Endothelial cell of umbilical vein (primary cell): ENCODE results near the gene SULT1A2. TPM values are rescaled to one million over a fixed set of nuclear protein-coding genes. Genes with fewer than 3 reads are reported as not detected.

Experiments
- BruUV-seq: library from RNA; stranded (reverse); fragments of 400-500 nt; replicated peaks from 2 replicates; lab custom pipeline; 2021; lab: Mats Ljungman, UMichigan
- CTCF ChIA-PET: fragments of 300-600, 350-600 bp; sonication (Branson Sonifier 250); formaldehyde crosslinking; loops from one replicate; lab custom pipeline; 2021; ENCODE audit warnings: antibody characterized with exemption, inconsistent platforms; lab: Charles Lee
- POLR2A ChIA-PET: fragments of 300-600, 350-600 bp; sonication (Branson Sonifier 250); formaldehyde crosslinking; loops from one replicate; lab custom pipeline; 2021; ENCODE audit warnings: antibody characterized with exemption, inconsistent platforms; lab: Charles Lee
- DNase-seq: peaks from one replicate; pipeline ENCODE4 v3.0.0-alpha.2; 2011; ENCODE audit warnings: low read depth, low spot score
- FAIRE-seq: peaks from 2 replicates; lab custom pipeline; 2011; peaks lifted over from hg19 to GRCh38; lab: Jason Lieb, UNC
- H2AFZ ChIP-seq: 2 replicates; pipeline ENCODE4 v1.6.0; 2012; ENCODE audit warnings: low read depth, low read length, control low read depth, inconsistent platforms
- H3K27ac ChIP-seq: 2 replicates; pipeline ENCODE4 v1.5.1; 2011; ENCODE audit warnings: low read depth, mild to moderate bottlenecking, control low read depth, low read length, moderate library complexity; ENCODE audit not compliant: insufficient read depth
- H3K27me3 ChIP-seq, 2 experiments: 2 replicates each; pipeline versions ENCODE4 v1.6.0 to v1.6.1; 2011; ENCODE audit warnings: low read length in 2 of 2, mixed read lengths in 1 of 2; ENCODE audit not compliant: control insufficient read depth in 2 of 2, insufficient read depth in 2 of 2
- H3K36me3 ChIP-seq, 2 experiments: 2 replicates in 1 of 2; 3 replicates in 1 of 2; pipeline ENCODE4 v1.5.1; 2011; ENCODE audit warnings: low read length in 2 of 2, mild to moderate bottlenecking in 1 of 2, moderate library complexity in 1 of 2; ENCODE audit not compliant: control insufficient read depth in 2 of 2, insufficient read depth in 2 of 2; ENCODE audit errors: extremely low read depth in 1 of 2
- H3K4me1 ChIP-seq: 3 replicates; pipeline ENCODE4 v1.5.1; 2011; ENCODE audit warnings: mild to moderate bottlenecking, low read length; ENCODE audit not compliant: control insufficient read depth, insufficient read depth; ENCODE audit errors: extremely low read depth
- H3K4me2 ChIP-seq: 2 replicates; pipeline ENCODE4 v1.6.1; 2011; ENCODE audit warnings: low read length, control low read depth, mixed read lengths; ENCODE audit not compliant: insufficient read depth
- H3K4me3 ChIP-seq, 3 experiments: fragments of 200-600 bp in 1 of 3; sonication (generic), shearing (Covaris generic) in 1 of 3; replicated peaks in 1 of 3; 2 replicates each; pipeline ENCODE4 v1.5.1; 2011 to 2016; ENCODE audit warnings: control low read depth in 3 of 3, low read length in 3 of 3, mild to moderate bottlenecking in 2 of 3, inconsistent platforms in 1 of 3, low read depth in 1 of 3, moderate library complexity in 1 of 3; ENCODE audit not compliant: insufficient read depth in 1 of 3
- H3K79me2 ChIP-seq: 2 replicates; pipeline ENCODE4 v1.6.0; 2012; ENCODE audit warnings: low read length, inconsistent platforms; ENCODE audit not compliant: control insufficient read depth, insufficient read depth
- H3K9ac ChIP-seq: replicated peaks from 2 replicates; pipeline ENCODE3; 2011; ENCODE audit warnings: low read length, control low read depth; ENCODE audit not compliant: insufficient read depth; ENCODE audit errors: extremely low read depth
- H3K9me1 ChIP-seq: replicated peaks from 3 replicates; pipeline ENCODE4 v1.6.0; 2011; ENCODE audit warnings: mild to moderate bottlenecking, low read length; ENCODE audit not compliant: control insufficient read depth, insufficient read depth; ENCODE audit errors: extremely low read depth
- H3K9me3 ChIP-seq: replicated peaks from 2 replicates; pipeline ENCODE4 v1.5.1; 2012; ENCODE audit warnings: low read length, inconsistent platforms; ENCODE audit not compliant: control insufficient read depth, insufficient read depth
- H4K20me1 ChIP-seq: replicated peaks from 2 replicates; pipeline ENCODE3; 2011; ENCODE audit warnings: mild to moderate bottlenecking, low read length; ENCODE audit not compliant: control insufficient read depth, insufficient read depth; ENCODE audit errors: extremely low read depth
- EZH2 ChIP-seq: IDR thresholded peaks from 2 replicates; pipeline ENCODE4 v1.6.1; 2012; ENCODE audit warnings: borderline replicate concordance, low read depth, mild to moderate bottlenecking, moderate library complexity, low read length, inconsistent platforms; ENCODE audit not compliant: severe bottlenecking
- FOS ChIP-seq: IDR thresholded peaks from 2 replicates; pipeline ENCODE4 v1.6.1; 2011; ENCODE audit warnings: mild to moderate bottlenecking, low read length, moderate library complexity, borderline replicate concordance; ENCODE audit not compliant: insufficient read depth
- GATA2 ChIP-seq: IDR thresholded peaks from 2 replicates; pipeline ENCODE4 v1.7.0; 2011; ENCODE audit warnings: low read depth, mild to moderate bottlenecking, moderate library complexity, mixed read lengths, low read length; ENCODE audit not compliant: insufficient read length, insufficient read depth
- JUN ChIP-seq: IDR thresholded peaks from 2 replicates; pipeline ENCODE4 v1.6.1; 2011; ENCODE audit warnings: borderline replicate concordance, low read depth; ENCODE audit not compliant: insufficient read length, insufficient read depth
- MYC ChIP-seq: IDR thresholded peaks from one replicate; pipeline ENCODE4 v1.6.1; 2011; ENCODE audit warnings: mild to moderate bottlenecking, low read depth, low read length
- POLR2A ChIP-seq: IDR thresholded peaks from 2 replicates; pipeline ENCODE4 v1.6.1; 2012; ENCODE audit warnings: low read depth, mild to moderate bottlenecking, control low read depth, low read length
- POLR2AphosphoS5 ChIP-seq: IDR thresholded peaks from 2 replicates; pipeline ENCODE4 v1.6.1; 2012; ENCODE audit warnings: low read depth, mild to moderate bottlenecking, control low read depth, low read length, moderate library complexity; ENCODE audit not compliant: insufficient read depth
- dilution Hi-C: fragments of 300-500 bp; cut with MboI; formaldehyde crosslinking; loops from one replicate; pipeline ENCODE4 v1.15.0; 2019; ENCODE audit warnings: low sequenced_read_pairs; ENCODE audit not compliant: extremely low pct_ligation_motif_present
- intact Hi-C: fragments of 100-400 bp; cut with micrococcal nuclease; formaldehyde crosslinking; loops from one replicate; pipeline ENCODE4 v1.10.0; 2022
- polyA plus RNA-seq, 4 experiments: library from polyadenylated mRNA; depleted of rRNA in 3 of 4; stranded (reverse) in 3 of 4; unstranded in 1 of 4; fragments of >200 nt; gene quantifications; 2 replicates each; pipeline versions ENCODE4 v1.2.1 to v1.2.3, GENCODE V29; 2011 to 2012; ENCODE audit warnings: missing spikeins in 1 of 4
- total RNA-seq: library from RNA; stranded (reverse); gene quantifications from 2 replicates; pipeline ENCODE4 v1.2.3, GENCODE V29; 2021
- TF ChIP-seq, protein P1 (sequence below): IDR thresholded peaks from 2 replicates; pipeline ENCODE4 v1.6.1; 2011; ENCODE audit not compliant: insufficient read depth, insufficient read length
- TF ChIP-seq, protein P2 (sequence below), 2 donors: IDR thresholded peaks; 1 replicate in 1 of 2; 2 replicates in 1 of 2; pipeline ENCODE4 v1.5.1; 2011; ENCODE audit warnings: low read length in 2 of 2, mild to moderate bottlenecking in 2 of 2, moderate library complexity in 2 of 2, control low read depth in 1 of 2, inconsistent platforms in 1 of 2, low read depth in 1 of 2; ENCODE audit not compliant: insufficient read depth in 1 of 2; ENCODE audit errors: extremely low read depth in 1 of 2

SULT1A2 gene
- total and polyA plus RNA-seq, 2 donors (not counting 3 experiments of a cell fraction or from before 2014, with no cell fraction given) = not detected

DNA sequence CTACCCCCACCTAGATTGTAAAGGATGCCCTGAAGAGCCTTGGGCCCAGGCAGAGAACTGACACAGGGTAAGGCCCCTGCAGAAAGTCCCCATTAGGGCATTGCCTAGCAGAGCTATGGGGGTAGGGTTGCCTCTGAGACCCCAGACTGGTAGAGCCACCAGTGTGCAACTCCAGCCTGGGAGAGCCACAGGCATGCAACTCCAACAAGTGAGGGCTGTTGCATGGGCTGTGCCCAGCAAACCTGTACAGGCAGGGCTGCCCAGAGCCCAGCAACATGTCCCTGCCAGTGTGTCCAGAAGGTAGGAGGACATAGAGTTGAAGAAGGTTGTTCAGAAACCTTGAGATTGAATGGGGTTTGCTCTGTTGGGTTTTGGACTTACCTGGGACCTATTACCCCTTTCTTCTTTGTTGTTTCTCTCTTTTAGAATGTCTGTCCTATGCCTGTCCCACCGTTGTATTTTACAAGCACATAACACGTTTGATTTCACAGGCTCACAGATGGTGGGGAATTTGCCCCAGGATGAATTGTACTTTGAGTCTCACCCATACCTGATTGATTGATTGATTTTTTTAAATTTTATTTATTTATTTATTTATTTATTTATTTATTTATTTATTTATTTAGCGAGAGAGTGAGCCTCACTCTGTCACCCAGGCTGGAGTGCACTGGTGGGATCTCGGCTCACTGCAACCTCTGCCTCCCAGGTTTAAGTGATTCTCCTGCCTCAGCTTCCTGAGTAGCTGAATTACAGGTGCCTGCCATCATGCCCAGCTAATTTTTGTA is 26.7 kb downstream of the SULT1A2 start:
- H3K27me3 ChIP-seq = no peaks in the 10 kb centered on the region
- no TSS peak for BruUV-seq
- intact Hi-C loops (loop anchor here (10.0 kb wide), 1 partner anchor 65 kb away; the partner anchor contains the start of gene NPIPB8), dilution Hi-C loops (no loop called here)
- no peak overlapping the region for H3K27ac ChIP-seq
- H3K9me3 ChIP-seq = no peaks in the 10 kb centered on the region
- DNase-seq (no peak), FAIRE-seq (no peak)
- H4K20me1 ChIP-seq = no peaks in the 10 kb centered on the region
- no peak overlapping the region for H3K4me2 ChIP-seq
- H3K4me1 ChIP-seq = no peaks in the 10 kb centered on the region
- CTCF ChIA-PET = no interaction called here
- TF ChIP-seq POLR2AphosphoS5 = no peak
- TF ChIP-seq, protein P1, sequence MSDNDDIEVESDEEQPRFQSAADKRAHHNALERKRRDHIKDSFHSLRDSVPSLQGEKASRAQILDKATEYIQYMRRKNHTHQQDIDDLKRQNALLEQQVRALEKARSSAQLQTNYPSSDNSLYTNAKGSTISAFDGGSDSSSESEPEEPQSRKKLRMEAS = no peak
- TF ChIP-seq, protein P2, sequence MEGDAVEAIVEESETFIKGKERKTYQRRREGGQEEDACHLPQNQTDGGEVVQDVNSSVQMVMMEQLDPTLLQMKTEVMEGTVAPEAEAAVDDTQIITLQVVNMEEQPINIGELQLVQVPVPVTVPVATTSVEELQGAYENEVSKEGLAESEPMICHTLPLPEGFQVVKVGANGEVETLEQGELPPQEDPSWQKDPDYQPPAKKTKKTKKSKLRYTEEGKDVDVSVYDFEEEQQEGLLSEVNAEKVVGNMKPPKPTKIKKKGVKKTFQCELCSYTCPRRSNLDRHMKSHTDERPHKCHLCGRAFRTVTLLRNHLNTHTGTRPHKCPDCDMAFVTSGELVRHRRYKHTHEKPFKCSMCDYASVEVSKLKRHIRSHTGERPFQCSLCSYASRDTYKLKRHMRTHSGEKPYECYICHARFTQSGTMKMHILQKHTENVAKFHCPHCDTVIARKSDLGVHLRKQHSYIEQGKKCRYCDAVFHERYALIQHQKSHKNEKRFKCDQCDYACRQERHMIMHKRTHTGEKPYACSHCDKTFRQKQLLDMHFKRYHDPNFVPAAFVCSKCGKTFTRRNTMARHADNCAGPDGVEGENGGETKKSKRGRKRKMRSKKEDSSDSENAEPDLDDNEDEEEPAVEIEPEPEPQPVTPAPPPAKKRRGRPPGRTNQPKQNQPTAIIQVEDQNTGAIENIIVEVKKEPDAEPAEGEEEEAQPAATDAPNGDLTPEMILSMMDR (IDR thresholded peaks at IDR 0.05; ENCODE audit: extremely low read depth in 1 of 2, insufficient read depth in 1 of 2, low read depth in 1 of 2, low read length in 2 of 2) = no peak
- no peak for TF ChIP-seq POLR2A
- TF ChIP-seq JUN = no peak
- TF ChIP-seq GATA2 = no peak
- TF ChIP-seq MYC = no peak
- no peak for TF ChIP-seq EZH2
- no peak for TF ChIP-seq FOS
- H2AFZ ChIP-seq = no peak overlapping the region
- no peaks in the 10 kb centered on the region for H3K36me3 ChIP-seq
- H3K9ac ChIP-seq = no peak overlapping the region
- H3K4me3 ChIP-seq = no peak overlapping the region
- H3K79me2 ChIP-seq = no peaks in the 10 kb centered on the region
- no peaks in the 10 kb centered on the region for H3K9me1 ChIP-seq
- POLR2A ChIA-PET = no interaction called here
